GM21619 (cell line): ENCODE results near the gene TBRG4.

Source experiments
- ATAC-seq: cut with Tn5 transposase; IDR thresholded peaks from one replicate; pipeline ENCODE4 v1.9.1; 2021; ENCODE audit not compliant: unreplicated experiment

The TBRG4 gene

GRCh38 chr7:45076946-45077345 is 34.6 kb downstream of the TBRG4 start:
- ATAC-seq, result no peak

- ATAC-seq, result no peak
Measured at GRCh38 chr7:45075871-45076796, 35.4 kb downstream of the TBRG4 start.

- ATAC-seq, result no peak
Measured at GRCh38 chr7:45075355-45075644, 36.2 kb downstream of the TBRG4 start.

- ATAC-seq, result no peak
Measured at GRCh38 chr7:45074528-45075354, 36.8 kb downstream of the TBRG4 start.

GRCh38 chr7:45073786-45074527 is 37.5 kb downstream of the TBRG4 start:
- ATAC-seq, result no peak

GRCh38 chr7:45073031-45073785 is 38.3 kb downstream of the TBRG4 start:
- no peak for ATAC-seq

- ATAC-seq, result no peak
Measured at GRCh38 chr7:45072131-45073030, 39.1 kb downstream of the TBRG4 start.

- ATAC-seq, result no peak
Measured at GRCh38 chr7:45071528-45071927, 40.0 kb downstream of the TBRG4 start.

- ATAC-seq, result no peak
Measured at GRCh38 chr7:45070254-45070642, 41.2 kb downstream of the TBRG4 start.

GRCh38 chr7:45069444-45070253 is 41.8 kb downstream of the TBRG4 start:
- ATAC-seq, result no peak

- ATAC-seq, result no peak
Measured at GRCh38 chr7:45068236-45069023, 43.1 kb downstream of the TBRG4 start.

GRCh38 chr7:45067582-45067981 is 43.9 kb downstream of the TBRG4 start:
- ATAC-seq, result no peak

GRCh38 chr7:45066409-45066808 is 45.1 kb downstream of the TBRG4 start:
- ATAC-seq, result no peak

GRCh38 chr7:45065031-45065995 is 46.2 kb downstream of the TBRG4 start:
- no peak for ATAC-seq

GRCh38 chr7:45064047-45064725 is 47.3 kb downstream of the TBRG4 start:
- ATAC-seq, result no peak

- no peak for ATAC-seq
Measured at GRCh38 chr7:45061806-45062425, 49.6 kb downstream of the TBRG4 start.
